Bone marrow (tissue), 2 donors: ENCODE data around the gene SSBP2.
"Not testable (repeated sequence)": the region's sequence is repeated elsewhere in the genome, so short reads cannot be mapped to it uniquely, and the experiment has no call there.

Experiments used
- DNase-seq, 2 donors: peaks; one replicate each; lab custom pipeline; 2025; lab: John Stamatoyannopoulos, UW

SSBP2 gene

GRCh38 chr5:81427566-81427965 lies 323.3 kb downstream of the SSBP2 start:
- no peak for DNase-seq

GRCh38 chr5:81426359-81427030 lies 324.4 kb downstream of the SSBP2 start:
- peak in 1 of 2 donors; percentile 17 for DNase-seq

DNA sequence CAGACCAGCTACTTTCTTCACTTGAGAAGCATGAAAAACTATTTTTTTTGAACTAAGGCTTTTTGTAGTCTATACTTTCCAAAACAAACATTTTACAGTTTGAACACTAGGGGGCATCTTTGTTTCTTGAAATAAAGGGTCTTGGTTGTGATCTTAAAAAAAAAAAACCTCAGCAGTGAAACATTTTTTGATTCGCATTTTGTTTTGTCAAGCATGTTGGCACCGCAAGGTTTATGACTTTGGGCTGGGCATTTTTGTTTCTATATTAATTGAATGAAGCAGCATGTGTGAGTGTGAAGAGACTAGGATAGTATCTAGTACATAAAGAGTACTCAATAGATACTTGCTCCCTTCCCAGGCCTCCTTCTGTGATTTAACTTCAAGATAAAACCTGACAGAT lies 325.3 kb downstream of the SSBP2 start:
- peak in 1 of 2 donors; percentile 55 for DNase-seq

DNA sequence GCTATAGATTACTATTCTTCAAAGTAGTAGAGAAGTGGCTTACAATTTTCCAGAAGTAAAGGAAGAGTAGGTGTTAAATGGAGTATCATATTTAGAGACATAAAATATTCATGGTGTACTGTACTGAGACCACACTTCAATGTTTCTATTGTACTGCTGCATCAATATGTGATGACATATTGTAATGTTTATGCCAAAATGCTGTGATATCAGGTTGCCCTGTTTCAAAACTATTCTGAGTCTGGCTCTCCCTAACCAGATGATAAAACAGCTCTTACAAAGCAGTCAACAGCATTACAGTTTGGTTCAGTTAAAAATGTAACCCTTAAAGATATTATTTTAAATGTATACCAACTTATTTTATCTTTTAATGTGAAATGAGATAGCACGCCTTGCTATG lies 326.2 kb downstream of the SSBP2 start:
- DNase-seq = no peak

DNA sequence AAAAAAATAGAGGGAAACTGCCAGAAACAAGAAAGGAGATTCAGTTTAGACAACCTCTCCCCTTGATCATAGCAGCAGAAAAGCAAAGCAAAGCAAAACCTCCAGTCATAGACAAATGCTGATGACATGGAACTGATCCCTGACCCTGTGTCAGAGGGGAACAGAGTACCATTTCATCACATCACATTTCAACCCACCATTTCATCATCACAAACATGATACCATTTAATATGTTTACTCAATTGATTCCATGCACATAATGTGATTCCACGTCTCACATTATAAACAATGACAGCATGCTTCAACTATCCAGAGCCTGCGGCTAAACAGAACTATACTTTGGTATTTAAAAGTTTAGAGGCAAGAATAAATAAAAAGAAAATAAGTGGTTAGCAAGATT lies 328.2 kb downstream of the SSBP2 start:
- no peak for DNase-seq

GRCh38 chr5:81420039-81420667 lies 330.7 kb downstream of the SSBP2 start:
- peak in 1 of 2 donors; percentile 93 for DNase-seq

GRCh38 chr5:81418606-81419005 lies 332.3 kb downstream of the SSBP2 start:
- no peak for DNase-seq

DNA sequence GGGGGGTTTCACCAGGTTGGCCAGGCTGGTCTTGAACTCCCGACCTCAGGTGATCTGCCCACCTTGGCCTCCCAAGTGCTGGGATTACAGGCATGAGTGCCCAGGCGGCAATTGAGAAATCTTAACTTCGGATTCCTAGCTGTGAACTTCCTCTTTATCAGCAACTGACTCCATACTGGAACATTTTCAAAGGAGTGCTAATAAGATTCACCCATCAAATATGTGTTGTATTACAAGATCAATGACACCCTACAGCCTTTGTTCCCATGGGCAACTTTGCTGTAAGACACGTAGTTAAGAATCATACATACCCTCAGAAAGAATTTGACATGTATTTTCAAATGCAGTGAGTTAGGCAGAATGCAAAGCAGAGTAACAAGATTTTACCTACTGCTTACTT lies 333.8 kb downstream of the SSBP2 start:
- DNase-seq = no peak

GRCh38 chr5:81409896-81410295 lies 341.0 kb downstream of the SSBP2 start:
- no peak for DNase-seq

- no peak for DNase-seq
Observed at GRCh38 chr5:81409361-81409760, 341.5 kb downstream of the SSBP2 start.

DNA sequence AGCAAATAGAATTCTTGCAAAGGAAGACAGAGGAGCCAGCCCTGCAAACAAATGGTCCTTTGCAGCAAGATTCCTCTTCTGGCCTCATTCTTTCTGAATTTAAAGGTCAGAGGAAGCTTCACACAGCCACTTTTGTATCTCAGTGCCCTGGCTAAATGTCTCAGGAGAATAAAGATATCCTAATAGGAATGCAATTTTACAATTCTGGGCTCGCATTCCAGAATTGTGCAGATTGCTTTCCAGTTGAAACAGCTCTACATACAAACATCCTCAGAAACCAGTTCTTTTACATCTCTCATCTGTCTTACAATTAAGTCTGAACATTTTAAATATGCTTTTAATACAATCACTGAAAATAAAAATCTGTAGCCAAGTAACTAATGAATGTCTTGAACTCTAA lies 342.4 kb downstream of the SSBP2 start:
- DNase-seq = no peak

GRCh38 chr5:81407811-81408210 lies 343.1 kb downstream of the SSBP2 start:
- DNase-seq = not testable (repeated sequence)

DNA sequence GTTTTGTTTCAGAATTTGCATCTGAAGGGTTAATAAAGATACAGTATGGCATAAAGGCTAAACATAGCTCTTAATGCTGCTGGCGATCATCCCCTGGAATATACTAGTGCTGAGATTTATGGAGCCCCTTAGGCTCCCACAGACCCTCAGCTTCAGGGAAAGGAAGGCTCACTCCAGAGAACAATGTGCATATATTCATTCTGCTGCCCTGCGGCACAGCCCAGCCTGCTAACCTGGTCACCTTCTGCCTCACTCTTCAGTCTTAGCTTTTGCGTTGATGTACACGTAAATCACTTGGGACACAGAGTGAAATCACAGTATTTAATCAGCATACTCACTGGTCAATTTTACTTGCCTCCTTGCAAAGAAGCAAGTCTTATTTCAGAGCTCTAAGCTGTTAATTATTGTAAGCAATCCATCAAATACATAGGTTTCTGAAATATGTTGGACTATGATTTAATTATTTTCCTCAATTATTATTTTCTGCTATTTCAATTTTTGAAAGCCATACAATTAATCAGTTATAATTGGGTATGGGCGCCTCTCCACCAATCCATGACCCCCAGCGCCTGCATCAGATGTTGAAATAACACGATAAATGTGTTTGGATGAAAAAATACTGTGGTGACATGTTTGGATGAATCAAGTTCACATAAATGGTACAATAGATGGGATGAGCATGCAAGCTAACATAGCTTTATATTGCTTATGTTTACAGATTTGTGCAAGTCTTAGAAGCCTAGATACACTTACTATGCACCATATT lies 345.6 kb downstream of the SSBP2 start:
- DNase-seq = no peak

DNA sequence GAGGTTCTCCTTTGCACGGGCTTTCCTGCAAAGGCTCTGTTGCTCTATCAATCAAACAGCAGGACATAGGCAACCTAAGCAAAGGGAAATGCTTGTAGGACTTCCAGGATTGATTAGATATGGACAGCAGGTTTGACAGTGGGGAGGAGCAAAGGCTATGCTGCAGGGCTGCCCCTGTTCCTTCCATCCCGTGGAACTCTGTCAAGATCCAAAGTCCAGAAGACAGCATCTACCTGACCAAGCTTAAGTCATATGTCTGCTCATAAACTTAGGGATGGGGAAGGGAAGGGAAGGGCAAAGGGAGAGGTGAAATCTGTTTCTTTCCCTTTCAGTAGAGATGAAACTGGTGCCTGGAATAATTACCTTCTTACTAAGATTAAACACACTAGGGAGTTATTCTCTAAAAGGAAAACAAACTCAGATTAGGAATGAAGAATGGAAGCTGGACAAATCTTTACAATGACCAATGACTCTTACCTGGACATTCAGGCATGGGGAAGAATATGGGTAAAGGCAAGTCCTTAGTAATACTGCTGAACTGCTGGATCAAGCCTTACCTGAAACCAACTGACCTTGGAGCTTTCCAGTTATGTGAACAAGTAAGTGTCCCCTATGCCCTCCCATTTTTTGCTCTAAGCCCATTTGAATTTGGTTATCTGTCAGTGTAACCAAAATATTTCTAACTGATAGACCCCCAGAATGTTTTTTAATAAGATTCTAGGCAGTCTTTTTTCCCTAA lies 348.5 kb downstream of the SSBP2 start:
- DNase-seq = no peak

- no peak for DNase-seq
Observed at GRCh38 chr5:81401266-81401665, 349.6 kb downstream of the SSBP2 start.

- DNase-seq = peak in 1 of 2 donors; percentile 25
Observed at GRCh38 chr5:81400375-81400774, 350.5 kb downstream of the SSBP2 start.

- no peak for DNase-seq
Observed at GRCh38 chr5:81398741-81399140, 352.2 kb downstream of the SSBP2 start.

DNA sequence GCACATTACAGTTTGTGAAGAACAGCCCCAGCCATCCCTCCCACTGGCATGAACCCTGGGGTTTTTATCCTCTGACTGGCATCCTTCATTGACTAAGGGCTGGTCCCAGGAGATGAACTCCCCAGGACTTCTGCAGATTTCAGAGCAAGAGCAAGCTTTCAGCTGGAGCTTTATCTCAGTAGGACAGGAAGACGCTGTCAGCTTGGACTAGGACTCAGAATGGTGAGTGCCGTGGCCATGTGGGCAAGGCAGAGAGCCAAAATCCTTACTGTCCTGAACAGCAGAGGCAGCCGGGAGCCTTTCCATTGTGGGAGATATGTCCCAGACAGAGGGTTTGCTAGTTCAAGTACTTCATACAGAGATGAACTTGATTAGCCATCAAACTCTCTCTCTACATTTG lies 353.7 kb downstream of the SSBP2 start:
- DNase-seq = no peak

- DNase-seq = no peak
Observed at GRCh38 chr5:81395262-81395661, 355.6 kb downstream of the SSBP2 start.

GRCh38 chr5:81393783-81394718 lies 356.8 kb downstream of the SSBP2 start, which contains the start of gene ACOT12:
TSS of gene ACOT12 (minus strand) at chr5:81394134. CDS start at chr5:81394114, 20 bp downstream.
- DNase-seq = no peak

- no peak for DNase-seq
Observed at GRCh38 chr5:81393430-81393782, 357.5 kb downstream of the SSBP2 start.
